ENCODE results near the gene IGFN1. TPM values are rescaled to one million over a fixed set of nuclear protein-coding genes. Genes with fewer than 3 reads are reported as not detected.
"Not testable (repeated sequence)": the region's sequence is repeated elsewhere in the genome, so short reads cannot be mapped to it uniquely, and the experiment has no call there.

IGFN1 gene
- total and polyA plus RNA-seq, 9 donors = 0.05 to 1.6 (median 0.51) TPM; not detected in 2

DNA sequence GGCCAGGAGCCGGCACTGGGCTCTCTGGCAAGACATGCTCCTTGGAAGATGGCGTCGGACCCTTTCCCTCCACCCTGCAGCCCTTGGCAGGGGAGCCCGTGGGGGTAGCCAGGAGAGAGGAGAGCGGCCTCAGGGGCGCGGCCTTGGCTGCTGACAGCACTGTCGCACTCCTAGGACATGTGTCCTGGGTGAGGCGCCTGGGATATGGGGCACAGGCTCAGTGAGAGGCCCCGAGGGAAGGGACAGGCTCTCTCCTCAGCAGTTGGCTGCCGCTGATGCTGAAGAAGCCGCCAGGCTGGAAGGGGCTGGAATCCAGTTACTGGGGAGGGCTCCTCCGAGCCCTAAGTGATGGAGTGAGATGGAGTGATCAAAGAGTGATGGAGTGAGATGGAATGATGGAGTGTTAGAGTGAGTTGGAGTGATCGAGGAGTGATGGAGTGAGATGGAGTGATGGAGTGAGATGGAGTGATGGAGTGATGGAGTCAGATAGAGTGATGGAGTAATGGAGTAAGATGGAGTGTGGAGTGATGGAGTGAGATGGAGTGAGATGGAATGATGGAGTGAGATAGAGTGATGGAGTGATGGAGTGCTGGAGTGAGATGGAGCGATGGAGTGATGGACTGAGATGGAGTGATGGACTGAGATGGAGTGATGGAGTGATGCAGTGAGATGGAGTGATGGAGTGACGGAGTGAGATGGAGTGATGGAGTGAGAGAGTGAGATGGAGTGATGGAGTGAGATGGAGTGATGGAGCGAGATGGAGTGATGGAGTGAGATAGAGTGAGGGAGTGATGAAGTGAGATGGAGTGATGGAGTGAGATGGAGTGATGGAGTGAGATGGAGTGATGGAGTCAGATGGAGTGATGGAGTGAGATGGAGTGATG lies 65.1 kb downstream of the IGFN1 start:
- no peak for DNase-seq
- Histone ChIP-seq H3K4me3 (no peak overlapping the region), H3K9me3 (no peaks in the 10 kb centered on the region), H3K4me1 (ENCODE audit: insufficient read depth) (no peaks in the 10 kb centered on the region), H3K27me3 (no peaks in the 10 kb centered on the region), H3K27ac (no peak overlapping the region), H3K36me3 (no peaks in the 10 kb centered on the region)
- TF ChIP-seq POLR2A (IDR thresholded peaks at IDR 0.05) = no peak
- TF ChIP-seq CTCF (IDR thresholded peaks at IDR 0.05) = no peak
- TF ChIP-seq EP300 (IDR thresholded peaks at IDR 0.05) = no peak
- WGBS, 3 donors = 78 to 82% (median 79%) methylated on average over 17 of the region's 17 CpGs
- intact Hi-C loops (cut with DNase I) = no loop called here

DNA sequence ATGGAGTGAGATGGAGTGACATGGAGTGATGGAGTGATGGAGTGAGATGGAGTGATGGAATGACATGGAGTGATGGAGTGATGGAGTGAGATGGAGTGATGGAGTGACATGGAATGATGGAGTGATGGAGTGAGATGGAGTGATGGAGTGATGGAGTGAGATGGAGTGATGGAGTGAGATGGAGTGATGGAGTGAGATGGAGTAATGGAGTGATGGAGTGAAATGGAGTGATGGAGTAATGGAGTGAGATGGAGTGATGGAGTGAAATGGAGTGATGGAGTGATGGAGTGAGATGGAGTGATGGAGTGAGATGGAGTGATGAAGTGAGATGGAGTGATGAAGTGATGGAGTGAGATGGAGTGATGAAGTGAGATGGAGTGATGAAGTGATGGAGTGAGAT lies 67.5 kb downstream of the IGFN1 start:
- H3K36me3 ChIP-seq; DNase-seq; H3K4me1 ChIP-seq (ENCODE audit: insufficient read depth); intact Hi-C loops (cut with DNase I); H3K4me3 ChIP-seq; H3K27me3 ChIP-seq; H3K9me3 ChIP-seq; H3K27ac ChIP-seq: not testable (repeated sequence)

DNA sequence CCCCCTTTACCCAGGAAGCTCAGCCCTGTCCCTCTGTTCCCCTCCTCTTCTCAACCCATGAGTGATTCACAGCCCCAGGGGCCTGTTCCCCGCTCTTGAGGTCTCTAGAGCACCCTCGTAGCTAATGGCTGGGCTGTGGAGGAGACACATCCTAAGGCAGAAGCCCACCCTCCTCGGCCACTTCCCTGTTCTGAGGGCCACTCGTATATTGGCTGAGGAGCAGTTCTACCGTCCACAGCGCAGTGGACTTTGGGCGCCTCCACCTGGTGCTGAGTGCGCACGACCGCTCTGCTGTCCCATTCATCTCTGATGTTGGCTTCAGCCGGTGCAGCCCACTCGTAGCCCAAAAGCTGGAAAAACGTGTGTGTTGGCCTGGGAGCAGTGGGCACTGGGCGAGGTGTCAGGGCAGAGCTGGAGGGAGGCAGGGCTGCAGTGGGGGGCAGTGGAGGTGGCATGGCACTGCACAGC lies 68.2 kb downstream of the IGFN1 start:
- no peaks in the 10 kb centered on the region for H3K27me3 ChIP-seq
- H3K9me3 ChIP-seq = no peaks in the 10 kb centered on the region
- H3K27ac ChIP-seq = no peak overlapping the region
- DNase-seq = no peak
- WGBS, 3 donors = 82 to 88% (median 86%) methylated on average over 14 of the region's 14 CpGs
- intact Hi-C loops (cut with DNase I) = no loop called here
- H3K4me3 ChIP-seq = no peak overlapping the region
- no peak for TF ChIP-seq CTCF (IDR thresholded peaks at IDR 0.05)
- no peak for TF ChIP-seq POLR2A (IDR thresholded peaks at IDR 0.05)
- TF ChIP-seq EP300 (IDR thresholded peaks at IDR 0.05) = no peak
- H3K36me3 ChIP-seq = no peaks in the 10 kb centered on the region
- H3K4me1 ChIP-seq (ENCODE audit: insufficient read depth) = no peaks in the 10 kb centered on the region

GRCh38 chr1:201259476-201260235 lies 69.0 kb downstream of the IGFN1 start:
- intact Hi-C loops (cut with DNase I) = no loop called here

More at GRCh38 chr1:201259476-201260235, 69.0 kb downstream of the IGFN1 start:
- Histone ChIP-seq H3K36me3 (no peaks in the 10 kb centered on the region), H3K4me3 (no peak overlapping the region), H3K27me3 (no peaks in the 10 kb centered on the region), H3K9me3 (no peaks in the 10 kb centered on the region), H3K27ac (no peak overlapping the region), H3K4me1 (ENCODE audit: insufficient read depth) (no peaks in the 10 kb centered on the region)
- 6 to 11% (median 7%) methylated on average over 23 to 28 of the region's 28 CpGs for WGBS, 3 donors
- TF ChIP-seq CTCF (IDR thresholded peaks at IDR 0.05) = no peak
- TF ChIP-seq POLR2A (IDR thresholded peaks at IDR 0.05) = no peak
- no peak for TF ChIP-seq EP300 (IDR thresholded peaks at IDR 0.05)
- no peak for DNase-seq
